Stimulated activated naive CD4-positive, alpha-beta T cell (primary cell): ENCODE results near the gene KIAA1549.
"Not testable (repeated sequence)": the region's sequence is repeated elsewhere in the genome, so short reads cannot be mapped to it uniquely, and the experiment has no call there.

Experiments
- DNase-seq, 6 experiments: peaks; one replicate each; lab custom pipeline; 2025; lab: John Stamatoyannopoulos, UW

KIAA1549 gene

DNA sequence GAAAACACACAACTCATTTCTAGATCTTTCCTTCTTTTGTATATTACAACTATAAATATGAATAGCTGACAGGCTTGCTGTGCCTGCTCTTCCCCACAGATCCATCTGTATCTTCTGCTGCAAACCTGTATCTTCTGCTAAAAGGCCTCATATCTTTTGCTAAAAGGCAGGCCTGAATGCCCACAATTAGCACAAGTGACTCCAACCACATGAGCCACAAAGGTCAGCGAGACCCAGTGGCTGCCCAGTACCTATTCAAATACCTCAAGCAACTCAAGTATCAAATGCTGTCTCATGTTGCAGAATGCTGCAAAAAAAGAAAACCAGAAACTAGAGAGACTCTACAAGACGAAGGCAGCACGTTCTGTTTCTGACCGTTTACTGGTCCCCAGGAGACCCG is 128.7 kb downstream of the KIAA1549 start:
- DNase-seq: no peak

DNA sequence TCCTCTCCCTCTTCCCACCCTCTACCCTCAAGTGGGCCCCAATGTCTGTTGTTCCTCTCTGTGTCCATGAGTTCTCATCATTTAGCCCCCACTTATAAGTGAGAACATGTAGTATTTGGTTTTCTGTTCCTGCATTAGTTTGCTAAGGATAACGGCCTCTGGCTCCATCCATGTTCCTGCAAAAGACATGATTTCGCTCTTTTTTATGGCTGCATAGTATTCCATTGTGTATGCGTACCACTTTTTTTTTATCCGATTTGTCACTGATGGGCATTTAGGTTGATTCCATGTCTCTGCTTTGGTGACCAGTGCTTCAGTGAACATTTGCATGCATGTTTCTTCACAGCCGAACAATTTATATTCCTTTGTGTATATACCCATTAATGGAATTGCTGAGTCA is 131.5 kb downstream of the KIAA1549 start:
- no peak for DNase-seq

DNA sequence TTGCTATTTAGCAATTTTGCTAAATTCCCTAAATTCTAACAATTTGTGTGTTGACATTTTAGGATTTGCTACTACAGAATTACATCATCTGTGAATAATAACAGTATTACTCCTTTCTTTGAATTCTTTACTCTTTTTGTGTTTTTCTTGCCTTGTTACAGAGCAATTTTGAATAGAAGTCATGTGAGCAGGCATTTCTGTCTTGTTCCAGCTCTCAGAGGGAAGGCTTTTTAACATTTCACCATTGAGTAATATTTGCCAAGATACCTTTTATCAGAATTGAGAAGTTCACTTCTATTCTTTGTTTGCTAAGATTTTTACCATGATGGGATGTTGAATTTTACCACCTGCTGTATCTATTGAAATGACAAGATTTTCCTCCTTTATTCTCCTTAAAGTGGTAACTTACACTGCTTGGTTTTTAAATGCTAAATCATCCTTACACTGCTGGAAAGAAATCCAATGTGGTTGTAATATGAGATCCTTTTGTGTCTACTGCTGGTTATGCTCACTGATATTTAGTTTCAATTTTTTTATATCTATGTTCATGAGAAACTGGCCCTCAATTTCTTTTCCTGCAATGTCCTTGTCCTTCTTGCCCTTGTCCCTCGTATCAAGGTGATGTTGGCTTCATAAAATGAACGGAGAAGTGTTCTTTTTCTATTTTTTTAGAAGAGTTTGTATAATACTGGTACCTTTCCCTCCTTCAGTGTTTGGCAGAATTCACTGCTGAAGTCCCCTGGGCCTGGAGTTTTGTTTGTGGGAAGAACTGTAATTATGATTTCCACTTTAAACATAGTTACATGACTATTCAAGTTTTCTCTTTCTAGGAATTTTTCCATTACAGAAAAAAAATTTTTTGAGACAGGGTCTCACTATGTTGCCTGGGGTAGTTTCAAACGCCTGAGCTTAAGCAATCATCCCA is 132.9 kb downstream of the KIAA1549 start:
- DNase-seq: no peak

DNA sequence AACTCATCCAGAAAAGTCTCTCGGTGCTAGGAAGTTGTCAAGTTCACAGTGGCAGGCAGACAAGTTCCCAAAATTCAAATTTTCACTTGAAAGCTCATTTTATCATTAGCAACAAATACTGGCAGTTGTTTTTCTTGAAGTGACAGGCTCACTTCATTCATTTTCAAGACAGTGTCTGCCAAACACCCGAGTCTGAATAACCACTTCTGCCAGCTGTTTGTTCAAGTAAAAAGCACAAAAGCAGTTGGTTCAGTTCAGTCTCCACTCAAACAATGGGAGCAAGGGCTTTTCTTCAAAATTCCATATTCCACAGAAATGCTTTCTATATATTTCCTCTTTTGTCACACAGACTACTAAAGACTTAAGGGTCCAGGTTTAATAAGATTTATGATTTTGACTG is 135.5 kb downstream of the KIAA1549 start:
- DNase-seq: no peak

DNA sequence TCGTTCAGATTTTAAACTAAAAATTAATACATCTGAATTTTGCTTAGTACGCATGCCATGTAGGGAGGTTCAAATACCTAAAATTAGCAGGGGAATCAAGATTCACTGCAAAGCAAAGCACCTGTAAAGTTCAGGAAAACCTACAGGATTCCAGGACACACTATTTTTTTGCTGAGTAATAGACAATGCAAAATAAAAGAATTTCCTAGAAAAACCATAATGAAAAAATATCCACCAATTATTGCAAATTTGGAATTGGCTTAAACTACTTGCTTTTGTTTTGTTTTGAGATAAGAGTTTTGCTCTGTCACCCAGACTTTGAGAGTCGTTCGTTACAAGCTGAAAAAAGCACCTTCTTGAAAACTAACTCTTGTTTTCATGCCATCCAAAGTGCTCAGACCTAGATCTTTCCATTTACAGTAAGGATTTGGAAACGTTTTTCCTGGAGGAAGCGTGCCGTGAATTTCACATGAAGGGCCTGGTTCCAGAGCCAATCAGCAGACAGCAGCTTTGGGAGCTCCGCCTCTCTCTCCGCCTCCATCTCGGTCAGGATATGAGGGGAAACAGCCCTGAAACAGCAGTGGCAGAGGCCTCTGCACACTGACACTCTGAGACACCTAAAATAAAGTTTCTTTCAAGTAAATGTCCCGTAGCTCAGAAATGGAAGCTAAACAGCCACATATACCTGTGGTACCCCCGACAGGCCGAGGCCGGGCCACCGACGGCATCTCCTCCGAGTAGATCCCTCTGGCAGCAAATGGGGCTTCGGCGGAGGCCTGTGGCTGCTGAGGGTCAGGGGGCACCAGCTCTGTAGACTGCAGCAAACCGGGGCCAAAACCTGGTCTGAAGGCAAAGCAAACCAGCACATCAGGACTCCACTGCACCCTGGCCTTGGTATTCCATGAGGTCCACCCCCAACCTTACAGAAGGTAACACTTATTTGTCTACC is 137.3 kb downstream of the KIAA1549 start:
- no peak for DNase-seq

DNA sequence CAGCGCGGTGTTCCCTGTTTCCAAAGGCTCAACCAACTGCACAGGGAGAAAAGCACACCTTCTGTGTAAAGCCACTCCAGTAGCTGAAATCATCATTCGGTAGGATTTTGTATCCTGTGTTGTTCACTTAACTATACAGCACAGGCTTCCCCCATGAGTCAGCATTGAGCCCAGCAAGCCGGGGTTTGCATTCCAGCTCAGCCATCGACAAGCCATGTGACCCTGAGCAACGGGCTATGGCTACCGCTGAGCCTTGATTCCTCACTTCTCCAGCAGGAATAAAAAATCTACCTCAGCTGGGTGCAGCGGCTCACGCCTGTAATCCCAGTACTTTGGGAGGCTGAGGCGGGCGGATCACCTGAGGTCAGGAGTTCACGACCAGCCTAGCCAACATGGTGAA is 139.1 kb downstream of the KIAA1549 start:
- DNase-seq: no peak

DNA sequence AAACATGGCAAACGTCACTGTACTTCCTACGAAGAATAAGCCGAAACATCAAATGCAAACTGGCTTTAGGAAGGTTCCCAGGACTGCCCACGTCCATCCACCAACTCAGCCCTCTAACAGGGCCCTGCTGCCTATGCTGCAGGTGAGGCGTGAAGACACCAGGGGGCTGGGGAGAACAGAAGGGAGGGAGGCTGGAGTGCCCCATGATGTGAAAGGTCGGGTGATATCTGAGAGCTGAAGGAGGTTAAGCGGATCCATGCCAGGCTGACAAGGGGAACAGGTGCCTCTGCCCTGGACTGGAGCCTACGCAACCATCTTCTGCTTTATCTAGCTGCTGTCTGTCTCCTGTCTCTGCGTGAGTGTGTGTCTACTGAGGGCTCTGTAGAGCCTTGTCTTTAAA is 143.0 kb downstream of the KIAA1549 start:
- no peak for DNase-seq

DNA sequence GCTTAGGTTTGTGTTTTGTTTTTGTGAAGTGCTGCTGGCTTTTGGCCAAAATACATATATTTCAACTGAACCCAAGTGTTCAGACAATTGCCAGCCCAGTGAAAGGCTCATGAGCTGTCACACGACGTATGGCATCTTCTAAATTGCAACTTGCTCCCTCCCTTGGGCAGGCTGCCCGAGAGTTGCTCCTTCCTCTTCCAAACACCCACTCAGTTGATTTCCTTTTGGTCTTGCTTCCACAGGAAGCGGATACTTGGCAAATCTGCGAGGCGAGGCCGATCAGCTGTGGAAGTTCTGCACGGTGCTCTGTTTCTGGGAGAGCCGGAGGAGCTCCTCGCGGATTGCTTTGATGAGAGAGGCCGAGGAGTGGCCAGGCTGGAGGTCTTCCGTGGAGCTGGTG is 143.6 kb downstream of the KIAA1549 start:
- no peak for DNase-seq

DNA sequence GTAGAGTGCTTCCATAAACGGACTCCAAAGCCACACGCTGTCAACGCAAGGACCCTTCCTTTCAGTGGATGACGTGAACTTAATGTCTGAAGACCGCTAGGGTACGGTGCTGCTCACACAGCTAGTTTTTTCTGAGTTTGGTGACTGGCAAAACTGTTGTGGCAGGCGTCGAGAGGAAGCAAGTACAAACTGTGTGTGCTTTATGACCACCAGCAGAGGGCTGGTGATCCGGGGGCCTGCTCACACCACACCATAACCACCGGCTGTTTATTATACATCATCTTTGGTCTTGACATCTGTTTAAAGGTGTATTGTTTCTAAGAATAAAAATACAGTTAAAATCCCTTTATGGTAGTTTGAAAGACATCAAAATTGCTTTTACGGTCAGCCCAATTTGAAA is 146.1 kb downstream of the KIAA1549 start:
- no peak for DNase-seq

DNA sequence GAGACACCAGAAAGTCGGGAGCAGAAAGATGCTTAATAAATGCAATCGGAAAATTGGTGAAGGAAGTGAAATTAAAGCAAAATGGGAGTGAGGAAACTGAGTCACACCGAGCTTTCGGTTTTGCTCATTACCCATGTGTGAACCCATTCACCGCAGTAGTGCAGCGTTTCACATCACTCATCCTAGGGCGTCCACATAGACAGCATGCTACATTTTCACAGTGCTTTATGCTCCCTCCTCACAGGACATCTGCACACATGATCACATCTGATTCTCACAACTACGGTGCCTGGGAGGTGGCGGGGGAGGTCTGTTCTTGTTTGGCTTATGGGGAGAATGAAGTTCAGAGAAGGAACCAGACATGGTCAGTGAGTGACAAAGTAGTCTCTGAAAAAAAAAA is 146.6 kb downstream of the KIAA1549 start:
- DNase-seq: no peak

DNA sequence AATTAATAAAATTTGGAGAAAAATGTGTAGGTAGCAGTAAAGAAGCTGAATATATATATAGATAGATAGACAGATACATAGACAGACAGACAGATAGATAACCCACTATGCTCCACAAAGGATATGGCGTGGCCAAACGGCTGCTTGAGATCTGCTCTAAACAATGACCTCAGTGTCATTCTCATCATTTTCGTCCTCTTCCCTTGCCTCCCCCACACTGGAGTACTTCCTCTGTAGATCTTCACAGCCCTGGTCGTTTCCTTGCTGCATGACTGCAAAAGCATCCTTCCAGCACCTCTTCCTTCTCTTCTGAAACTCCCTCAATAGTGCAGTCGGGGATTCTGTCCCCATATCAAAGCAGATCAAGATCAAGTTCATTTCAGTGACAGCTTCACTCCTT is 147.6 kb downstream of the KIAA1549 start:
- no peak for DNase-seq

DNA sequence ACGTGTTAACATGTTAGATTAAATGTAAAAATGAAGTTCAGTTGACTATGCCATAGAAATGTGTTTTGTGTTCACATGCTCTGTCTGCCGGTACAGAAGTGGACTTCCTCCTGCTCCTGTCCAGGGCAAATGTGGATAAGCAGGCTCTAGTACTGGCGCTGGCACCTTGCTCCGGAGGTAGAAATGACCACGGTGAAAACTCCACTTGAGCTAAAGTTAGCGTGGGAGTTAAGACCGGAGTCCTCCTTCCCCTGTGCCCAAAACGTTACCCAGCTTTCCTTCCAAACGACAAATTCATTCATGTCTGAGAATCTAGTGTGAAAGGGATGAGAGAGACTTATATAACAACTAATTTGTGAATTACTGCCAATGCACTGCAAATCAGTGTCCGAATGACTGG is 148.2 kb downstream of the KIAA1549 start:
- no peak for DNase-seq

DNA sequence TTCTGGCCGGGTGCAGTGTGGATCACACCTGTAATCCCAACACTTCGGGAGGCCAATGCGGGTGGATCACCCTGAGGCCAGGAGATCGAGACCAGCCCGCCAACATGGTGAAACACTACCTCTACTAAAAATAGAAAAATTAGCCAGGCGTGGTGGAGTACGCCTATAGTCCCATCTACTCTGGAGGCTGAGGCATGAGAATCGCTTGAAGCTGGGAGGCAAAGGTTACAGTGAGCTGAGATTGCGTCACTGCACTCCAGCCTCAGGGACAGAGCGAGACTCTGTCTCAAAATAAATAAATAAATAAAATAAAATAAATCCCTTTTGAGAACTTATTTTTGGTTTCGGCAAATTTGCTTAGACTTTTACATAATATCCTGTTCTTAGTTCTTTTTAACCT is 151.9 kb downstream of the KIAA1549 start:
- no peak for DNase-seq

DNA sequence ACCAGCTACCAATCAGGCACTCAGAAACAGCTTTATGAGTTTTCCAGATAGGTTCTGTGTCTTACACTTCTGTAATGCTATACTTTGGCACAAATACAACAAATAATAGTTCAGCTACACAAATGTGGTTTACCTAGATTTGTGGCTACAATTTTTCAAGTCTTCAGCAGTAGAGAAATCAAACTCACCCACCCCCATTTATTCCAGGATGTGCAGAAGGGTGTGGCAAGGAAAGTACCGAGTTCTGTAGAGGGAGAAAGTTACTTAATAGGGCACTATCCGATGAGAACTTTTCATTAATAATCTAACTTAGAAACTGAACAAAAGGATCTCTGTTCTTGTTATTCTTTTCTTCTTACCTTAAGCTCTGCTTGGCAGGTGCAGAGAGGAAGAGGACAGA is 152.9 kb downstream of the KIAA1549 start:
- DNase-seq: no peak

DNA sequence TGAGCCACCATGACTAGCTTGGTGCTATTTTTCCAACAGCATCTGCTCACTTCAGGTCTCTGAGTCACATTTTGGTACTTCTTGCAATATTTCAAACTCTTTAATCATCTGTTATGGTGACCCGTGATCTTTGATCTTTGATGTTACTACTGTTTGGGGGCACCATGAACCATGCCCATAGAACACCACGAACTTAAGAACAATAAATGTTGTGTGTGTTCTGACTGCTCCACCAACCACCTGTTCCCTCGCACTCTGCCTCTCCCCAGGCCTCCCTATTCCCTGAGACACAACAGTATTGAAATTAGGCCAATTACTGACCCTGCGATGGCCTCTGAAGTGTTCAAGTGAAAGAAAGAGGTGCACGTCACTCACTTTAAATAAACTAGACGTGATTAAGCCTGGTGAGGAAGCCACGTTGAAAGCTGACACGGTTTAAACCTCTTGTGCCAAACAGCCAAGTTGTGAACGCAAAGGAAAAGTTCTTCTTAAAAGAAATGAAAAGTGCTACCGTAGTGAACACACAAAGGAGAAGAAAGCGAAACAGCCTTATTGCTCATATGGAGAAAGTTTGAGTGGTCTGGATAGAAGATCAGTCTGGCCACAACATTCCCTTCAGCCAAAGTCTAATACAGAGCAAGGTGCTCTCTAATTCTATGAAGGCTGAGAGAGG is 156.0 kb downstream of the KIAA1549 start:
- no peak for DNase-seq

DNA sequence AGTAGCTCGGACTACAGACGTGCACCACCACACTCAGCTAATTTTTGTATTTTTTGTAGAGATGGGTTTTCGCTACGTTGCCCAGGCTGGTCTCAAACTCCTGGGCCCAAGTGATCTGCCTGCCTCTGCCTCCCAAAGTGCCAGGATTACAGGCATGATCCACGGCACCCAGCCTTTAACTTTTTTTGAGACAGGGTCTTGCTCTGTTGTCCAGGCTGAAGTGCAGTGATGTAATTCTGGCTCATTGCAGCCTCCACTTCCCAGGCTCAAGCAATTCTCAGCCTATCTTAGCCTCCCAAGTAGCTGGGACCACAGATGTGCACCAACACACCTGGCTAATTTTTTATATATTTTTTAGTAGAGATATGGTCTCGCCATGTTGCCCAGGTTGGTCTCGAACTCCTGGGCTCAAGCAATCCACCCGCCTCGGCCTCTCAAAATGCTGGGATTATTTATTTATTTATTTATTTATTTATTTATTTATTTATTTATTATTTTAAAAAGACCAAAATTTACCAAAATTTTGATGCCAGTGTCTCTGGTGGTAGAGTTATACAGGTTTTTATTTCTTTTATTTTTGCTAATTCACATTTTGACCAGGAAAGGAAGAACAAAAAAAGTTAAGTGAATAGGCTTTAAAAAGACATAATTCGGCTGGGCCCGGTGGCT is 158.2 kb downstream of the KIAA1549 start:
- no peak for DNase-seq

DNA sequence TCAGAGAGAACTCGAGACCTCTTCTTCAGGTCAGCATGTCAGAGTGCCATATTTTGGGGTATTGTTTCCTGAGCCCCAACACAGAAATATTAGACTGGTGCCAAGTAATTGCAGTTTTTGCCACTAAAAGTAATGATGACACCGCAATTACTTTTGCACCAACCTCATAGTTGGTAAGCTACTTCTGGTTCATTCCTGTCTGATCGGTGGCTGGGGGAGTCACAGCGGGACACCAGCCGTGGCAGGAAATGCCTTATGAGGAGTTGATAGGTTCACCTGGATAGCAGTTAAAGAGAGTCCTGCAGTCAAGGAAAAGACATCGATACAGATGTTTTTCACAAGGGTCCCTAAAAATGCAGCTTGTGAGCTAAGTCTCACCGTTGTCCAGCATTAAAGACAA is 159.3 kb downstream of the KIAA1549 start:
- no peak for DNase-seq

DNA sequence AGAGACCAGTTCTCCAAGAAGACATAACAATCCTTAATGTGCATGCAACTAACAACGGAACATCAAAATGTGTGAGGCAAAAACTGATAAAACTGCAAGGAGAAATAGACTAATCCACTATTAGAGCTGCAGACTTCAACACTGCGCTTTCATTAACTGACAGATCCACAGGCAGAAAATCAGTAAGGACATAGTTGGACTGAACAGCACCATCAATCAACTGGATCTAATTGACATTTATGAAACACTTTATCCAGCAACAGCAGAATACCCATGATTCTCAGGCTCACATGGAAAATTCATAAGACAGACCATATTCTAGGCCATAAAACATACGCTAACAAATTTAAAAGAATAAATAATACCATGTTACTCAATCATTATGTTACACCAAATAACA is 161.6 kb downstream of the KIAA1549 start:
- DNase-seq: no peak

DNA sequence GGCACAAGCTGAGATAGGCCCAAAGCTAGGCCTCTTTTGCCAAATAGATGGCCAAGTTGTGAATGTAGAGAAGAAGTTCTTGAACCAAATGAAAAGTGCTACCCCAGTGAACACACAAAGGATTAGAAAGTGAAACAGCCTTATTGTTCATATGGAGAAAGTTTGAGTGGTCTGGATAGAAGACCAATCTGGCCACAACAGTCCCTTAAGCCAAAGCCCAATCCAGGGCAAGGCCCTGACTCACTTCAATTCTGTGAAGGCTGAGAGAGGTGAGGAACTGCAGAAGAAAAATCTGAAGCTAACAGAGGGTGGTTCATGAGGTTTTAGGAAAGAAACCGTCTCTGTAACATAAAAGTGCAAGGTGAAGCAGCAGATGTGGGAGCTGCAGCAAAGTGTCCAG is 164.5 kb downstream of the KIAA1549 start:
- DNase-seq: no peak

DNA sequence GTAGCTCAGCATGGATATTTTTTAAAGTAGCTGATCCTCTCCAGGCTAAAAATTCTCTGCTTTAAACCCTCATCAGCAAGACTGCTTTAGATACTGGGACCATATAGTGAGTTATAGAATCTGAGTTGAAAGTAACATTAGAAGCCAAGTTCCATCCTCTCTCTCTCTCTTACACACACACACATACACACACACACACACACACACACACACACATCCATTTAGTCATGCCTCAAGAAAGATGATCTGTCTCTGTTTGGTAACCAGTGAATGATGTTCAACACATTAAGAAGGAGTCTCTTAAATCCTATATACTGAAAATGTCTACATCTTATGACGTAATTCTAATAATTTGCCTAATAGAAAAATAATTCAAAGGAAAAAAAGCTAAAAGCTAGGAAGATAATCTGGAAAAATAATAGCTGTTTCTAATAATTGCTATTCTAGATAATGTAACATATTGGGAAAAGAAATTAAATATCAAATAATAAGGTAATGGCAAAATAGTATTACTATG is 166.3 kb downstream of the KIAA1549 start:
- no peak for DNase-seq

DNA sequence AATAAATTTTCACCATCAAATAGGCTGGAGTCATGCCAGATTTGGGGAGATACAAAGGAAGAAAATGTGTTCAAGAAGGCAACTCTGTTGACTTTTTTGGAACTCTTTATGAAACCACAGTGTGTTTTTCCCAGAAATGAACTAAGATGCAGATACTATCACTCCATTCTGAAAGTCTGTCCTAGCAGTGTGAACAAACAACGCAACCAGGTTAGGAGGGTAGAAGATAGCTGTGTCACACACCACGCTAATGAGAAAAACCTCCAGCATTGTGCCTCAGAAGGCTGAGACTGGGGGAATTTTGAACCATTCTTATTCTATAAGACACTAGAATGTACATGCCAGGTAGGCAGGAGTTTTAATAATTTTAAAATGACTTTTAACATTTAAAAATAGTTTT is 167.2 kb downstream of the KIAA1549 start:
- DNase-seq: no peak

DNA sequence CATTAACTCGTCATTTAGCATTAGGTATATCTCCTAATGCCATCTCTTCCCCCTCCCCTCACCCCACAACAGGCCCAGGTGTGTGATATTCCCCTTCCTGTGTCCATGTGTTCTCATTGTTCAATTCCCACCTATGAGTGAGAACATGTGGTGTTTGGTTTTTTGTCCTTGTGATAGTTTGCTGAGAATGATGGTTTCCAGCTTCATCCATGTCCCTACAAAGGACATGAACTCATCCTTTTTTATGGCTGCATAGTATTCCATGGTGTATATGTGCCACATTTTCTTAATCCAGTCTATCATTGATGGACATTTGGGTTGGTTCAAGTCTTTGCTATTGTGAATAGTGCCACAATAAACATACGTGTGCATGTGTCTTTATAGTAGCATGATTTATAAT is 169.9 kb downstream of the KIAA1549 start:
- DNase-seq: not testable (repeated sequence)
